ENCODE measurements around the gene PTGR3. TPM values are rescaled to one million over a fixed set of nuclear protein-coding genes. Genes with fewer than 3 reads are reported as not detected.

The PTGR3 gene
- total RNA-seq, 2 experiments from 2014 or later: 1.8 to 14.9 TPM

DNA sequence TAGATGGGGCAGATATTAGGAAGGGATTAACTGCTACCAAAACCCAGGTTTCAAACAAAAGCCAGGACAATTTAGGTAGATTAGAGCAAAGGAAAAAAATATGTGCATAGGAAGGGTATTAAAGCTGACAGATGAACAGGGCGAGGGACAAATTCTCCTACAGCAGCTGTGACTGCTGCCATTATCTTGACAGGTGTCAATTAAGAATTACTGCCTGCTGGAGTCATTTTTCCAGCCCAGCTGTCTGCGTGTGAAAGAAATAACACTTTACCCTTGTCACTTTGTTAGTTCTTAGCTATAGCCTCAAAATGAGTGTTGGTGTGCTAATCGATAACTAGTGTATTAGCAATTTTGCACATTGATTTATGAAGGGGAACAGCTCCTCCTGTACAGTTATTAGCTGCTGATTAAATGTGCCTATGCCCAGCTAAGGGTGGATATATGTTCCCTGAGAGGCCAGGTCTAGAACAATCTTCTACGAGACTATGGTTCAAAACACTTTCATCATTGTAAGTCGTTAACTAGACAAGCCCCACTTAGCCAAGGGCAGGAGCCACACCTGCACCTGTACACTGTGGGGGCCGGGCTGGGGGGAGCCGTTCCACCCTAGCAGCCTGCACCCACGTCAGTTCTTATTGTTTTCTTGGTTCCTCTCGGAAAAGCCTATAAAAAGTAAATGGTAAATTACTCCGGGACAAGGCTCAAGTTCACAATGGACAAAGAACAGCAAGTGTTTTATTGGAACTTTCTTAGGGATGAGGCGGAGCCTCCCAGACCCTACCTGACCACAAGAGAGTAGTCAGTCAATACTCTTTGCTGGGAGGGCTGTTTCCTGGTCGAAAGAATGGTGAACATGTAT is 9.4 kb upstream of the PTGR3 start:
- intact Hi-C loops (cut with micrococcal nuclease; ENCODE audit: unreplicated experiment): loop anchor here (10.0 kb wide), 1 partner anchor 1277 kb away; the partner anchor contains the start of gene ZNF516
- POLR2A ChIA-PET: no interaction called here
- DNase-seq (ENCODE audit: low spot score): no peak
- H3K4me3 ChIP-seq (ENCODE audit: low read depth, low read length, poor library complexity, severe bottlenecking): no peak overlapping the region
- BruUV-seq (replicated peaks): no TSS peak
- H3K4me2 ChIP-seq (ENCODE audit: low read length): no peak overlapping the region
- CTCF ChIA-PET (ENCODE audit: unreplicated experiment): no interaction called here
- H4K20me1 ChIP-seq (ENCODE audit: insufficient read depth, low read length): no peaks in the 10 kb centered on the region
- no peaks in the 10 kb centered on the region for H3K36me3 ChIP-seq (ENCODE audit: insufficient read depth, low read length)
- no peaks in the 10 kb centered on the region for H3K79me2 ChIP-seq (ENCODE audit: insufficient read depth, low read depth, low read length)
- no peak overlapping the region for H2AFZ ChIP-seq (ENCODE audit: low read length)
- no peaks in the 10 kb centered on the region for H3K9me3 ChIP-seq (ENCODE audit: low read length)
- H3K27ac ChIP-seq (ENCODE audit: low read depth, low read length, poor library complexity, severe bottlenecking): no peak overlapping the region
- no peaks in the 10 kb centered on the region for H3K4me1 ChIP-seq (ENCODE audit: insufficient read depth, low read length, poor library complexity, severe bottlenecking)
- H3K9me2 ChIP-seq (ENCODE audit: insufficient read depth, low read length): no peaks in the 10 kb centered on the region
- TF ChIP-seq, protein P1, sequence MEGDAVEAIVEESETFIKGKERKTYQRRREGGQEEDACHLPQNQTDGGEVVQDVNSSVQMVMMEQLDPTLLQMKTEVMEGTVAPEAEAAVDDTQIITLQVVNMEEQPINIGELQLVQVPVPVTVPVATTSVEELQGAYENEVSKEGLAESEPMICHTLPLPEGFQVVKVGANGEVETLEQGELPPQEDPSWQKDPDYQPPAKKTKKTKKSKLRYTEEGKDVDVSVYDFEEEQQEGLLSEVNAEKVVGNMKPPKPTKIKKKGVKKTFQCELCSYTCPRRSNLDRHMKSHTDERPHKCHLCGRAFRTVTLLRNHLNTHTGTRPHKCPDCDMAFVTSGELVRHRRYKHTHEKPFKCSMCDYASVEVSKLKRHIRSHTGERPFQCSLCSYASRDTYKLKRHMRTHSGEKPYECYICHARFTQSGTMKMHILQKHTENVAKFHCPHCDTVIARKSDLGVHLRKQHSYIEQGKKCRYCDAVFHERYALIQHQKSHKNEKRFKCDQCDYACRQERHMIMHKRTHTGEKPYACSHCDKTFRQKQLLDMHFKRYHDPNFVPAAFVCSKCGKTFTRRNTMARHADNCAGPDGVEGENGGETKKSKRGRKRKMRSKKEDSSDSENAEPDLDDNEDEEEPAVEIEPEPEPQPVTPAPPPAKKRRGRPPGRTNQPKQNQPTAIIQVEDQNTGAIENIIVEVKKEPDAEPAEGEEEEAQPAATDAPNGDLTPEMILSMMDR (conservative IDR thresholded peaks at IDR 0.05; ENCODE audit: low read length): no peak
- TF ChIP-seq EZH2phosphoT487 (IDR thresholded peaks at IDR 0.05; ENCODE audit: borderline replicate concordance, low read depth, low read length): no peak

- Histone ChIP-seq H3K79me2 (ENCODE audit: insufficient read depth, low read depth, low read length) (no peaks in the 10 kb centered on the region), H3K4me3 (ENCODE audit: low read depth, low read length, poor library complexity, severe bottlenecking) (no peak overlapping the region), H3K9me3 (ENCODE audit: low read length) (no peaks in the 10 kb centered on the region), H3K4me2 (ENCODE audit: low read length) (no peak overlapping the region), H3K9me2 (ENCODE audit: insufficient read depth, low read length) (no peaks in the 10 kb centered on the region), H3K4me1 (ENCODE audit: insufficient read depth, low read length, poor library complexity, severe bottlenecking) (peaks cover 7% of the 10 kb centered on the region), H3K27ac (ENCODE audit: low read depth, low read length, poor library complexity, severe bottlenecking) (no peak overlapping the region), H2AFZ (ENCODE audit: low read length) (no peak overlapping the region), H3K36me3 (ENCODE audit: insufficient read depth, low read length) (no peaks in the 10 kb centered on the region), H4K20me1 (ENCODE audit: insufficient read depth, low read length) (no peaks in the 10 kb centered on the region; the same call in 1 of the 2 replicates)
- TF ChIP-seq EZH2phosphoT487 (IDR thresholded peaks at IDR 0.05; ENCODE audit: borderline replicate concordance, low read depth, low read length): no peak
- TF ChIP-seq, protein P1 (conservative IDR thresholded peaks at IDR 0.05; ENCODE audit: low read length): no peak
- DNase-seq (ENCODE audit: low spot score): no peak
- POLR2A ChIA-PET: no interaction called here
- CTCF ChIA-PET (ENCODE audit: unreplicated experiment): no interaction called here
- intact Hi-C loops (cut with micrococcal nuclease; ENCODE audit: unreplicated experiment): loop anchor here (10.0 kb wide), 1 partner anchor 1278 kb away; the partner anchor contains the start of gene ZNF516
- no TSS peak for BruUV-seq (replicated peaks)
These were observed 8.2 kb upstream of the PTGR3 start for GRCh38 chr18:75216911-75217689.

Data from OCI-LY7 (cell line).